HepG2 (cell line): Measurements from ENCODE around the gene MLLT1. TPM values are rescaled to one million over a fixed set of nuclear protein-coding genes. Genes with fewer than 3 reads are reported as not detected.

Experiments
- ATAC-seq: fragments of 200-7000 bp; cut with Tn5 transposase; 3 replicates; pipeline ENCODE4 v1.9.1; 2020; ENCODE audit warnings: mild to moderate bottlenecking, moderate library complexity
- BruUV-seq: library from RNA; stranded (reverse); fragments of 400-500 nt; replicated peaks from 2 replicates; lab custom pipeline; 2021; lab: Mats Ljungman, UMichigan
- CTCF ChIA-PET: fragments of 300-600 bp; formaldehyde crosslinking; extraction: SDS; loops from one replicate; lab custom pipeline; 2021; ENCODE audit warnings: low total read pairs, inconsistent platforms, low intra/inter-chr PET ratio; lab: Yijun Ruan, JAX
- POLR2A ChIA-PET: fragments of 350-600 bp; sonication (Branson Sonifier 250); formaldehyde crosslinking; loops from one replicate; lab custom pipeline; 2020; ENCODE audit warnings: antibody characterized with exemption, inconsistent platforms; lab: Yijun Ruan, JAX
- DNase-seq: peaks from one replicate; pipeline ENCODE4 v3.0.0-alpha.2; 2015; ENCODE audit warnings: low spot score
- FAIRE-seq: peaks from 3 replicates; lab custom pipeline; 2011; peaks lifted over from hg19 to GRCh38; lab: Jason Lieb, UNC
- H2AFZ ChIP-seq: one replicate; pipeline ENCODE4 v1.6.1; 2011; ENCODE audit warnings: low read length, inconsistent platforms
- H3K27ac ChIP-seq: fragments of 300-600 bp; 3 replicates; pipeline ENCODE4 v1.8.0; 2011; ENCODE audit warnings: mixed run types, mild to moderate bottlenecking, mixed read lengths, low read length, inconsistent platforms; ENCODE audit not compliant: insufficient read depth; ENCODE audit errors: extremely low read length
- H3K27me3 ChIP-seq, 2 experiments: fragments of 200-600 bp in 1 of 2; 2 replicates in 1 of 2; 3 replicates in 1 of 2; pipeline versions ENCODE4 v1.6.0 to v1.8.0; 2011; ENCODE audit warnings: low read length in 2 of 2, mild to moderate bottlenecking in 2 of 2, moderate library complexity in 2 of 2, inconsistent platforms in 1 of 2; ENCODE audit not compliant: insufficient read depth in 2 of 2, control insufficient read depth in 1 of 2
- H3K36me3 ChIP-seq, 2 experiments: fragments of 200-600 bp in 1 of 2; replicated peaks in 1 of 2; 2 replicates in 1 of 2; 3 replicates in 1 of 2; pipeline versions ENCODE4 v1.5.1 to v1.8.0; 2011; ENCODE audit warnings: low read length in 2 of 2, inconsistent platforms in 1 of 2; ENCODE audit not compliant: insufficient read depth in 2 of 2, control insufficient read depth in 1 of 2
- H3K4me1 ChIP-seq: 2 replicates; pipeline ENCODE4 v1.5.1; 2012; ENCODE audit warnings: low read length, inconsistent platforms; ENCODE audit not compliant: insufficient read depth
- H3K4me2 ChIP-seq: 2 replicates; pipeline ENCODE4 v1.6.0; 2011; ENCODE audit warnings: low read depth, low read length, inconsistent platforms
- H3K4me3 ChIP-seq, 3 experiments: fragments of 200-600 bp in 1 of 3; sonication (generic), shearing (Covaris generic) in 1 of 3; replicated peaks in 1 of 3; 2 replicates each; pipeline ENCODE4 v1.5.1; 2011 to 2016; ENCODE audit warnings: low read length in 3 of 3, inconsistent platforms in 2 of 3, low read depth in 2 of 3, mild to moderate bottlenecking in 2 of 3, control low read depth in 1 of 3, mixed read lengths in 1 of 3; ENCODE audit not compliant: insufficient read depth in 1 of 3
- H3K79me2 ChIP-seq: one replicate; pipeline ENCODE4 v1.6.1; 2011; ENCODE audit warnings: low read length, inconsistent platforms; ENCODE audit not compliant: insufficient read depth
- H3K9ac ChIP-seq: 2 replicates; pipeline ENCODE4 v1.6.0; 2011; ENCODE audit warnings: mild to moderate bottlenecking, low read depth, low read length, inconsistent platforms; ENCODE audit not compliant: insufficient read depth
- H3K9me3 ChIP-seq: 2 replicates; pipeline ENCODE4 v1.5.1; 2012; ENCODE audit warnings: mild to moderate bottlenecking, low read length
- H4K20me1 ChIP-seq: 2 replicates; pipeline ENCODE4 v1.6.0; 2011; ENCODE audit warnings: inconsistent platforms, mild to moderate bottlenecking, low read length, moderate library complexity; ENCODE audit not compliant: insufficient read depth
- HMGA1 ChIP-seq: sonication (generic); formaldehyde crosslinking; conservative IDR thresholded peaks from 2 replicates; pipeline ENCODE4 v1.4.0; 2020; ENCODE audit warnings: missing genetic modification reagents
- KLF16 ChIP-seq, 2 experiments: sonication (generic) in 1 of 2; formaldehyde crosslinking in 1 of 2; IDR thresholded peaks; 2 replicates each; pipeline versions ENCODE4 v1.6.1 to v1.8.0; 2016 to 2023; ENCODE audit warnings: missing genetic modification reagents in 2 of 2, missing compliant biosample characterization in 1 of 2
- XBP1 ChIP-seq: sonication (generic); formaldehyde crosslinking; IDR thresholded peaks from 2 replicates; pipeline ENCODE4 v1.5.0; 2020; ENCODE audit warnings: missing genetic modification reagents
- ZNF670 ChIP-seq: sonication (generic); formaldehyde crosslinking; IDR thresholded peaks from 2 replicates; pipeline ENCODE4 v1.8.0; 2022; ENCODE audit warnings: mild to moderate bottlenecking, missing genetic modification reagents, borderline replicate concordance
- WGBS: methylation state at CpG from one replicate; pipeline ENCODE4 v1.1.6; 2017; ENCODE audit warnings: low lambda C conversion rate; 5-methylcytosine and 5-hydroxymethylcytosine counted together
- in situ Hi-C: cut with HindIII; loops from 2 replicates; pipeline ENCODE4 v1.10.0; 2017; ENCODE audit warnings: low pct_unique_long_range_greater_than_20kb; ENCODE audit not compliant: extremely low pct_ligation_motif_present
- intact Hi-C: fragments of 100-400 bp; cut with micrococcal nuclease; formaldehyde crosslinking; loops from one replicate; pipeline ENCODE4 v1.10.0; 2022; ENCODE audit not compliant: unreplicated experiment
- polyA plus RNA-seq, 8 experiments: library from polyadenylated mRNA; depleted of rRNA in 3 of 8; stranded (reverse) in 7 of 8; unstranded in 1 of 8; fragments of >200 nt; fragmentation: Illumina TruSeq in 4 of 8; extraction: Trizol in 4 of 8; gene quantifications; 2 replicates each; pipeline versions ENCODE4 v1.2.1 to v1.2.3, GENCODE V29; 2011 to 2016; ENCODE audit warnings: low read depth in 4 of 8, missing spikeins in 1 of 8, mixed read lengths in 1 of 8; ENCODE audit not compliant: insufficient read depth in 1 of 8
- total RNA-seq, 5 experiments: library from RNA; depleted of rRNA; stranded (reverse); fragments of >200 nt; fragmentation: Illumina TruSeq; extraction: Trizol; gene quantifications; 2 replicates each; pipeline ENCODE4 v1.2.3, GENCODE V29; 2016; ENCODE audit warnings: low read depth in 1 of 5
- TF ChIP-seq, protein P1 (sequence below): sonication (generic); formaldehyde crosslinking; IDR thresholded peaks from 2 replicates; pipeline ENCODE4 v1.5.1; 2020; ENCODE audit warnings: mild to moderate bottlenecking, missing genetic modification reagents, moderate library complexity
- TF ChIP-seq, protein P2 (sequence below): sonication (generic); formaldehyde crosslinking; IDR thresholded peaks from 2 replicates; pipeline ENCODE4 v1.8.1; 2023; ENCODE audit warnings: missing genetic modification reagents, inconsistent platforms, borderline replicate concordance

The MLLT1 gene
- total and polyA plus RNA-seq, 2 of the 13 experiments (the other 11 are each of a cell fraction or from before 2014, with no cell fraction given): 11.7 to 12.2 TPM

DNA sequence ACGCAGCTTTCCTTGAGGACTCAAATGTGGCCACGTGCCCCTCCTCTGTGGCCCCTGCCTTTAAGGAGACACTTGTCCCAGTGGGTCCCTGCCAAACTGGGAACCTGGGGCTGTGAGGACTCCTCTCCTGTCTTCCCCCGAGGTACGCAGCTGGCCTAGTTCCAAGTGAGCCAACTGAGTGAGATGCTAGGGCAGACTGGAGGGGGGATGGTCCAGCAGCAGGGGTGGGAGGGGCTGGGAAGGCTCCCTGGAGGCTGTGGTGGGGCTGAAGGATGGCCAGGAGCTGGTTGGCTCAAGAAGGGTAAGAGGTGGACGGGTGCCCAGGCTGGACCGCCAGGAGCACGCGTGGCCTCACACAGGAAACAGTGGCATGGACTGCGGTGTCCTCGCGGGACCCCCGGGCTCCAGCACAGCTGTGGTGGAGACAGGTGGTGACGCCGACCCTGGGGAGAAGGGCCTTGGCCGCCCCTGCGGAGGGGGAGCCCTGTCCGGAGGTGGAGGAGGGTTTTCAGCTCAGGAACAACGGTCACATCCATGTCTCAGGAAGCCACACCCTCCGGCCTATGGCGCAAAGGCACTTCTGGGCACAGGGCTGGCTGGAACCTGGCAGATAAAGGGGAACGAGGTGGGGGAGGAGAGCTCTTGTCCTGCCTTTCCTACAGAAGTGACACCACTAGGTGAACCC is 45.8 kb downstream of the MLLT1 start:
- H3K36me3 ChIP-seq: peaks cover 8 to 11% of the 10 kb centered on the region in 2 experiments; a peak in 3 of 5 replicates
- intact Hi-C loops: no loop called here
- H3K27ac ChIP-seq: no peak overlapping the region
- no peaks in the 10 kb centered on the region for H3K27me3 ChIP-seq
- no peak for TF ChIP-seq XBP1
- TF ChIP-seq, all 625 proteins: peak for 0
- ChIA-PET CTCF (no interaction called here), POLR2A (no interaction called here)
- Histone ChIP-seq H3K9me3 (no peaks in the 10 kb centered on the region), H3K4me1 (peaks cover 28% of the 10 kb centered on the region), H3K4me3 (no peak overlapping the region), H4K20me1 (peaks cover 5% of the 10 kb centered on the region; the same call in 1 of the 2 replicates), H3K79me2 (peaks cover 20% of the 10 kb centered on the region), H2AFZ (no peak overlapping the region), H3K4me2 (no peak overlapping the region), H3K9ac (no peak overlapping the region)
- ATAC-seq (no peak), FAIRE-seq (no peak), DNase-seq (no peak)
- in situ Hi-C loops: no loop called here
- WGBS: 96% methylated on average over 21 of the region's 21 CpGs
- no TSS peak for BruUV-seq

DNA sequence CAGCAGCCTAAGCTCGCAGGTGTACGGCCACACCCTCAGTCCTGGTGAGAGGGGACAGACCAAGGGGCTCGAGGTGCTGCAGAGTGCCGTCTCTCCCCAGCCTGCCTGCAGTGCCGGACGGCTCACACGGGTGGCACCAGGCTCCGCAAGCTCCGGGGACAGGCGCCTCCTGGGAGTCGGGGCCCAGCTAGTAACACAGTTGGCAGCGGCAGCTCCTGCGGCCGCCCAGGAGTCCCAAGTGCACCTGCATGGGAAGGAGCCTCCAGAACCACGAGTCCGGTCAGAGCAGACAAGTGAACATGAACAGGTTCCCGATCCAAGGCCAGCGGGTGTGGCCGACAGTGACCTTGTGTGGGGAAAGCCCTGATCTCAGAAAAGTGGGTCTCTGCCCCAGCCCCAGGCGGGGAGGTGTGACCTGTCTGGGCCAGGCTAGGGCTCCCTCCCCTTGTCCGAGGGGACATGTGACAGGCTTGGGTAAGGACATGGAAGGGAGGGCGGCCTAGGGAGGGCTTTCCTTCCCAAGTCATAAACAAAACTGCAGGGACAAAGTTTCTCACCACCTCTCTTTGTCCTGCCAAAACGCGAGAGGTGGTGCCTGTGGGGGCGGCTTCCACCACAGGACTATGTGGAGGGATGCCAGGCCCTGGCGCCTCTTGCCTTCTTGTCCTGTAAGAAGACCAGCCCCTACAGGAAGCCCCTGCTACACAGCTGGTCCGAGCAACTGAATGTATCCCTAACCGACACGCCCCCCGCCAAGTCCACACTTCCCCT is 46.5 kb downstream of the MLLT1 start:
- Histone ChIP-seq H4K20me1 (peaks cover 5% of the 10 kb centered on the region; the same call in 1 of the 2 replicates), H3K4me1 (peaks cover 28% of the 10 kb centered on the region), H3K4me2 (no peak overlapping the region), H3K79me2 (peaks cover 17% of the 10 kb centered on the region), H3K9me3 (no peaks in the 10 kb centered on the region), H2AFZ (no peak overlapping the region), H3K27ac (no peak overlapping the region), H3K27me3 (no peaks in the 10 kb centered on the region), H3K4me3 (no peak overlapping the region), H3K36me3 (peaks cover 7 to 11% of the 10 kb centered on the region in 2 experiments; a peak in 3 of 5 replicates), H3K9ac (no peak overlapping the region)
- BruUV-seq: no TSS peak
- in situ Hi-C loops: no loop called here
- ChIA-PET CTCF (no interaction called here), POLR2A (no interaction called here)
- intact Hi-C loops: no loop called here
- DNase-seq: no peak
- no peak for FAIRE-seq
- 92% methylated on average over 17 of the region's 30 CpGs for WGBS
- ATAC-seq: no peak
- no peak for TF ChIP-seq HMGA1 (CRISPR knock-in tag)
- TF ChIP-seq ZNF670 (CRISPR knock-in tag): no peak
- no peak for TF ChIP-seq KLF16 (CRISPR knock-in tag; IDR thresholded peaks at IDR 0.05)
- TF ChIP-seq, protein P1, sequence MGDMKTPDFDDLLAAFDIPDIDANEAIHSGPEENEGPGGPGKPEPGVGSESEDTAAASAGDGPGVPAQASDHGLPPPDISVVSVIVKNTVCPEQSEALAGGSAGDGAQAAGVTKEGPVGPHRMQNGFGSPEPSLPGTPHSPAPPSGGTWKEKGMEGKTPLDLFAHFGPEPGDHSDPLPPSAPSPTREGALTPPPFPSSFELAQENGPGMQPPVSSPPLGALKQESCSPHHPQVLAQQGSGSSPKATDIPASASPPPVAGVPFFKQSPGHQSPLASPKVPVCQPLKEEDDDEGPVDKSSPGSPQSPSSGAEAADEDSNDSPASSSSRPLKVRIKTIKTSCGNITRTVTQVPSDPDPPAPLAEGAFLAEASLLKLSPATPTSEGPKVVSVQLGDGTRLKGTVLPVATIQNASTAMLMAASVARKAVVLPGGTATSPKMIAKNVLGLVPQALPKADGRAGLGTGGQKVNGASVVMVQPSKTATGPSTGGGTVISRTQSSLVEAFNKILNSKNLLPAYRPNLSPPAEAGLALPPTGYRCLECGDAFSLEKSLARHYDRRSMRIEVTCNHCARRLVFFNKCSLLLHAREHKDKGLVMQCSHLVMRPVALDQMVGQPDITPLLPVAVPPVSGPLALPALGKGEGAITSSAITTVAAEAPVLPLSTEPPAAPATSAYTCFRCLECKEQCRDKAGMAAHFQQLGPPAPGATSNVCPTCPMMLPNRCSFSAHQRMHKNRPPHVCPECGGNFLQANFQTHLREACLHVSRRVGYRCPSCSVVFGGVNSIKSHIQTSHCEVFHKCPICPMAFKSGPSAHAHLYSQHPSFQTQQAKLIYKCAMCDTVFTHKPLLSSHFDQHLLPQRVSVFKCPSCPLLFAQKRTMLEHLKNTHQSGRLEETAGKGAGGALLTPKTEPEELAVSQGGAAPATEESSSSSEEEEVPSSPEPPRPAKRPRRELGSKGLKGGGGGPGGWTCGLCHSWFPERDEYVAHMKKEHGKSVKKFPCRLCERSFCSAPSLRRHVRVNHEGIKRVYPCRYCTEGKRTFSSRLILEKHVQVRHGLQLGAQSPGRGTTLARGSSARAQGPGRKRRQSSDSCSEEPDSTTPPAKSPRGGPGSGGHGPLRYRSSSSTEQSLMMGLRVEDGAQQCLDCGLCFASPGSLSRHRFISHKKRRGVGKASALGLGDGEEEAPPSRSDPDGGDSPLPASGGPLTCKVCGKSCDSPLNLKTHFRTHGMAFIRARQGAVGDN: 0 out of 2 replicates have a peak, but pooled peaks have one; percentile 8
- TF ChIP-seq, protein P2, sequence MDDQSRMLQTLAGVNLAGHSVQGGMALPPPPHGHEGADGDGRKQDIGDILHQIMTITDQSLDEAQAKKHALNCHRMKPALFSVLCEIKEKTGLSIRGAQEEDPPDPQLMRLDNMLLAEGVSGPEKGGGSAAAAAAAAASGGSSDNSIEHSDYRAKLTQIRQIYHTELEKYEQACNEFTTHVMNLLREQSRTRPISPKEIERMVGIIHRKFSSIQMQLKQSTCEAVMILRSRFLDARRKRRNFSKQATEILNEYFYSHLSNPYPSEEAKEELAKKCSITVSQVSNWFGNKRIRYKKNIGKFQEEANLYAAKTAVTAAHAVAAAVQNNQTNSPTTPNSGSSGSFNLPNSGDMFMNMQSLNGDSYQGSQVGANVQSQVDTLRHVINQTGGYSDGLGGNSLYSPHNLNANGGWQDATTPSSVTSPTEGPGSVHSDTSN: no peak
